Medulla oblongata (tissue), 1 donor: ENCODE measurements around the gene PLA2G7.

Experiments
- DNase-seq: peaks from one replicate; pipeline ENCODE4 v3.0.0-alpha.2; 2015; ENCODE audit errors: extremely low spot score

Gene PLA2G7

DNA sequence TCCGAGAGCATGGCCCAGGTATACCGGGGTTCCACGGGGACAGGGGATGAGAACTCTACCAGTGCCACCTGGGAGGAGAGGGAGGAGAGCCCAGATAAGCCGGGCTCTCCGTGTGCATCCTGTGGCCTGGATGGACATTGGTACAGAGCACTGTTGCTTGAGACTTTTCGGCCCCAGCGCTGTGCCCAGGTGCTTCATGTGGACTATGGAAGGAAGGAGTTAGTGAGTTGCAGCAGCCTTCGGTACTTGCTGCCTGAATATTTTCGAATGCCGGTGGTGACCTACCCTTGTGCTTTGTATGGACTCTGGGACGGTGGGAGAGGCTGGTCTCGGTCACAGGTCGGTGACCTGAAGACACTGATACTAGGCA is 46.2 kb downstream of the PLA2G7 start:
- no peak for DNase-seq

DNA sequence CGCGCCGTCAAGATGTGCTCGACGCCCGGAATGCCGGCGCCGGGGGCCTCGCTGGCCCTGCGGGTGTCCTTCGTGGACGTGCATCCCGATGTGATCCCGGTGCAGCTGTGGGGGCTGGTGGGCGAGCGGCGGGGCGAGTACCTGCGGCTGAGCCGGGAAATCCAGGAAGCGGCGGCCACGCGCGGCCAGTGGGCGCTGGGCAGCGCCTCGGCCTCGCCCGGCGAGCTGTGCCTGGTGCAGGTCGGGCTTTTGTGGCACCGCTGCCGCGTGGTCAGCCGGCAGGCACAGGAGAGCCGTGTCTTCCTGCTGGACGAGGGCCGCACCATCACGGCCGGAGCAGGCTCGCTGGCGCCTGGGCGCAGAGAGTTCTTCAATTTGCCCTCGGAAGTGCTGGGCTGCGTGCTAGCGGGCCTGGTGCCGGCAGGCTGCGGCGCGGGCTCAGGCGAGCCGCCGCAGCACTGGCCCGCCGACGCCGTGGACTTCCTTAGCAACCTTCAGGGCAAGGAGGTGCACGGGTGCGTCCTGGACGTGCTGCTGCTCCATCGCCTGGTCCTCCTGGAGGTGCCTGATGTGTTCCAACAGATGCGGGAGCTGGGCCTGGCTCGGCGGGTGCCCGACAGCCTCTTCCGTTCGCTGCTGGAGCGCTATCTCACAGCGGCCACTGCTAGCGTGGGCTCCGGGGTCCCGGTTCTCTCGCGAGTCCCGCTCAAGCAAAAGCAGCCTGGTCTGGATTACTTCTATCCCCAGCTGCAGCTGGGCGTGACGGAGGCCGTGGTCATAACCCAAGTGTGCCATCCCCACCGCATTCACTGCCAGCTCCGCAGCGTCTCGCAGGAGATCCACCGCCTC is 46.8 kb downstream of the PLA2G7 start:
- no peak for DNase-seq

DNA sequence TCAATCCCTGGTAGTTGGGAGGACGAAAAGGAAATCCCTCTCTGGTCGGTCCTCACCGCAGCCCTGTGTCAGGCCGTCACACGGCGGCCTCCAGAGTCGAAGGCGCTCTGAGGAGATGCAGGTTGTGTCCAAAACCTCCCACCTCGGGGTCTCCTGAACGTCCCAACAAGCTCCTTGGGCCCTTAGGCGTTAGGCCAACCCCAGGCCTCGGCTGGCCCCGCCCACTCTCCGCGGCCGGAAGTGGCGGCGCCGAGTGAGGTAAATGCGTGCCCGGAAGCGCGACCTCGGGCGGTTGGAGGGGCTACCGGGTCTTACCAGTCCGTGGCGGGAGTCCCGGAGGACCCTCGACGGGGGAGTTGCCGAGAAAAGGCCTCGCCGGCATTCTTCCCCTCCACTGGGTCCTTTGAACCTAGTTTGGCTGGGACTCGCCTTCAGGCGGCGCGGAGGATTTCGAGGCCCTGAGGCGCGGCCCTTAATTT is 47.5 kb downstream of the PLA2G7 start, which contains the start of gene TDRD6:
TSS of gene TDRD6 (plus strand) at position 267 of the 479 bp plus-strand sequence. CDS start 244 bp downstream, outside the sequence.
- DNase-seq: no peak

DNA sequence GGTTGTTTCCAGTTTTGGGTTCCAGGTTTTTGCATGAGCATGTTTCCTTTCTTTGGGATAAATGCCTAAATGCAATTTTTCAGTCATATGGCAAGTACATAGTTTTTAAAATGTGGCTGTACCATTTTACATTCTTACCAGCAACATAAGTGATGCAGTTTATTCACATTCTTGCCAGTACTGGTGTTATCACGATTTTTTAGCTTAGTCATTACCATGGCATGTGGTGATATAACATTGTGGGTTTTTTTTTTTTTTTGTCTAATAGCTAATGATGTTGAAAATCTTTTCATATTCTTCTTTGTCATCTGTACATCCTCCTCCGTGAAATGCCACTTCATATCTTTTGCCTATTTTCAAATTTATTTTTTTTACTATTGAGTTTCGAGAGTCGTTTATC is 50.4 kb downstream of the PLA2G7 start:
- no peak for DNase-seq

DNA sequence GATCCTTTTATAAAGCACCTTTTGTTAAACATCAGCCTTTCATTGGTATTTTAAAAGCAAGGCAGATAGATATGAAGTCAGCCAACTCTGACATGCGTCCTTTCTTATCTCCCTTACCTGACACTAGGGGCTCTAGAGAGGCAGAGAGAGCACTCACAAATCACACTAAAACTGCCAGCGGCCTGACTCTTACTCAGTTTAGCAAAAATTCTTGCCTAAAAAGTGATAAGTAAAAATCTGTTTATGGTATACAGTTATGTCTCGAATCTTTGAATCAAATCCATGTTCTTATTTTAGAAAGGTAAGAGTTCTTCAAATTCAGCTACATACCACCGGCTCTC is 57.9 kb downstream of the PLA2G7 start:
- DNase-seq: no peak

DNA sequence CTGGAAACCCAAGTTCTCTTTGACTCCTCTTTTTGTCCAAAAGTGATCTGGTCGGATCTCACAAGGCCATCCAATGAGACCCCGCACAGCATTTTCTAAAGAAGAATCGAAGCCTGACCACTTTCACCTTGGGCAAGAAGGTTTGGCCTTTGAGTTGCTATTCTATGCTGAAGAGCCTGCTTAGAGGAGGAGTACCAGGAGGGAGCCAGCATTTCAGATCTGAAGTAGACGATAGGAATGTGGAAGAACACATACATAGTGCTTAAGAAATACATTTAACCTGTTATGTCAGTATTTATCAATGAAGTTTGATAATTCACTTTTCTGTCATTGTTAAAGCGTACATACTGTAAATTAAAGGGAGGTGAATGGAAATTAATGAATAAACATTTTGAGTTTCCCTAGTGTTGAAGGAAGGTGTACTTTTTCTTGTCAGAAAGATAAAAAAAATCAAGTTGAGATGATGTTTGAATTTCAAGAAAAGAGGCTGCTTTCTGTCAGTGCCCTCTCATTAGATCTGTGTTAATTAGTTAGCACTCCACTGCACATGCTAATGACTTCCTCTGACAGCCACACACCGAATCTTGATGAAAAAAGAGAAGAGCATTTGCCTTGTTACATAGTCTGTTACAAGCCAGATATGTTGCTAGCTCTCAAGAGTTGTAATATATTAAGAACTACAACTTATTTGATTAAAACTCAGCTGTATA is 58.4 kb downstream of the PLA2G7 start:
- no peak for DNase-seq

DNA sequence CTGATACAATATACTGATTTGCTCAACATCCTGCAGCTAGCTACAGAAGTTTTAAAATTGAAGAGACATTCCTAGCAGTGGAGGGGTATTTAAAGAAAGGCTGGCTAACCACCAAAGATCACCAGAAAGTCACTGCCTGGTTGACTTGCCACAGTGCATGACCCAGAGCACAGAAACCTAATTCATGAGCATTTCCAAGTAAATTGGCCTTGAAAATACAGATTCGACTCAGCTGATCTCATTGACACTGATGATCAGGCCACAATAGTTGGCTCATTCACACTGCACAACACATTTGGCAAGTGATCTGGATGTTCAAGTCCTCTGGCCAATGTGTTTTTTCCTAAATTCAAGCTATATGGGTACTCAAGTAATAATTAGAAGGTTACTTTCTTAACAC is 60.8 kb downstream of the PLA2G7 start:
- DNase-seq: peak; percentile 13

DNA sequence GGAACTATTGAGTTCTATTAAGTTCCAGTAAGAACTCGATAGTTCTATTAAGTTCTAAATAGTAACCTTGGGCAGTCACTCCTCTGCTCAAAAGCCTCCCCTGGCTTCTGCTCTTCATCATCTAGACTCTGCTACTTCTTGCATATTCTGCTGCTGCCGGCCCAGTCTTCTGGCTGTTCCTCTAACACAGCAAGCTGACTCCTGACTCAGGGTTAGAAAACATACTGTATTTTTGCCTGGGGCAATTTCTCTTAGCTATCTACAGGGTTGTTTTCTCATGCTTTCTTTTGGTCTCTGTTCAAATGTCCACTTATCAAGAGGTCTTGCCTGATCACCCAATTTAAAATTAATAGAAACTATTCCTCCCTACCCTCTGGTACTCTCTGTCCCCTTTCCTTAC is 67.8 kb downstream of the PLA2G7 start:
- no peak for DNase-seq

DNA sequence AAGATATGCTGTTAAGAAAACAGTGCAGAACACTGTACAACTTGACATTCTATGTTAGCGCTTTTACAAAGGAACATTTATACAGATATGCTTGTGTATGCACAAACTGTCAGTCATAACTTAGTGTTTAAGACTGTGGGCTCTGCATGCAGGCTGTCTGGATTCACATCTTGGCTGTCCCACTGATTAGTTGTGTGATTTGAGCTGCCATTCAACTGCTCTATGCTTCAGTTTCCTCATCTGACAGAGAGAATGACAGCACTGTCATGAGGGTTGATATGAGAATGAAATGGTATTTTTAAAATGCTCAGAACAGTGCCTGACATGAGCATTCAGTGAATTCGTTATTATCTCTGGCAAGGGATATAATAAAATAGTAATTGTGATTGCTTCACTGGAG is 73.7 kb downstream of the PLA2G7 start:
- no peak for DNase-seq

DNA sequence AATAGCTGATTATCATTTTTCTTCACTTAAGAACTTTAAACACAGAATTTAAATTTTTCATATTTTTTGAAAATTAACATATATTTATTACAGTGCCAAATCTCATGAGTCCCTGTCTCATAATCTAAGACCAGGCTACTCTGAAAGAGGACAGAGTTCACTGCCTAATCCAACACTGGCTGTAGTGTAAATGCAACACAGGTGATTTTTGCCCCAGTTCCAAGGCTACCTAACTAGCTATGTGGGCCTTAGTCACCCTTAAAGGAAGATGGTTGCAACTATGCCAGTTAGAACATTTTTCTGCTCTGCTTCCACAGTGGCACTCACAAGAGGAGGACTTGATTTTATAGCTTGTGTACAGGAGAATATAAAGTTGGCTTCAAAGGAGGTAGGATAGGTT is 77.5 kb downstream of the PLA2G7 start:
- no peak for DNase-seq

DNA sequence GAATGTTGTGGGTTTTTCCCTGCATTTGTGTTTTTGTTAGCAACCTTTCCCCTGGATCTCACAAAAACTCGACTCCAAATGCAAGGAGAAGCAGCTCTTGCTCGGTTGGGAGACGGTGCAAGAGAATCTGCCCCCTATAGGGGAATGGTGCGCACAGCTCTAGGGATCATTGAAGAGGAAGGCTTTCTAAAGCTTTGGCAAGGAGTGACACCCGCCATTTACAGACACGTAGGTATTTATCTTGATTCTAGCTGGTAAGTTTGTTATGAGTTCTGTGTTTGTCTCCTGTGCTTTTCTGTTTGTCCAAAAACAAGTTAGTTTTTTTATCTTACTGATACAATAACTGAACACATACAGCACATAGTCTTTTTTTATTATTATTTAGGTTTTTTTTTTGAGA is 79.4 kb downstream of the PLA2G7 start:
- DNase-seq: peak; percentile 30
